ENCODE data around the gene LIN7B.
A peak's percentile ranks its signal among the peaks of the same experiment; 100 is the strongest.
"Not testable (repeated sequence)": the region's sequence is repeated elsewhere in the genome, so short reads cannot be mapped to it uniquely, and the experiment has no call there.

LIN7B gene

GRCh38 chr19:49142866-49143335 is 28.7 kb downstream of the LIN7B start:
- peak; percentile 37 for DNase-seq (ENCODE audit: low read depth, low spot score)

- peak; percentile 61 for DNase-seq (ENCODE audit: low read depth, low spot score)
Measured at GRCh38 chr19:49145573-49146407, 31.6 kb downstream of the LIN7B start.

- not testable (repeated sequence) for DNase-seq (ENCODE audit: low read depth, low spot score)
Measured at GRCh38 chr19:49146408-49146770, 32.2 kb downstream of the LIN7B start.

GRCh38 chr19:49148044-49148682 is 34.0 kb downstream of the LIN7B start:
- DNase-seq (ENCODE audit: low read depth, low spot score): no peak

GRCh38 chr19:49148784-49149651 is 34.8 kb downstream of the LIN7B start:
- DNase-seq (ENCODE audit: low read depth, low spot score): peak; percentile 69

- no peak for DNase-seq (ENCODE audit: low read depth, low spot score)
Measured at GRCh38 chr19:49149652-49150105, 35.5 kb downstream of the LIN7B start.

- no peak for DNase-seq (ENCODE audit: low read depth, low spot score)
Measured at GRCh38 chr19:49150106-49150943, 36.2 kb downstream of the LIN7B start.

- DNase-seq (ENCODE audit: low read depth, low spot score): no peak
Measured at GRCh38 chr19:49150944-49151243, 36.7 kb downstream of the LIN7B start.

GRCh38 chr19:49151267-49152118 is 37.3 kb downstream of the LIN7B start:
- DNase-seq (ENCODE audit: low read depth, low spot score): no peak

- DNase-seq (ENCODE audit: low read depth, low spot score): no peak
Measured at GRCh38 chr19:49152119-49152550, 38.0 kb downstream of the LIN7B start.

- DNase-seq (ENCODE audit: low read depth, low spot score): no peak
Measured at GRCh38 chr19:49153167-49153809, 39.1 kb downstream of the LIN7B start.

GRCh38 chr19:49154279-49154678 is 40.1 kb downstream of the LIN7B start:
- no peak for DNase-seq (ENCODE audit: low read depth, low spot score)

GRCh38 chr19:49155005-49155819 is 41.0 kb downstream of the LIN7B start, which contains the start of gene HRC:
TSS of gene HRC (minus strand) at chr19:49155396. CDS start at chr19:49155237, 159 bp downstream.
- no peak for DNase-seq (ENCODE audit: low read depth, low spot score)

- no peak for DNase-seq (ENCODE audit: low read depth, low spot score)
Measured at GRCh38 chr19:49155820-49156346, 41.7 kb downstream of the LIN7B start.

- no peak for DNase-seq (ENCODE audit: low read depth, low spot score)
Measured at GRCh38 chr19:49157445-49158224, 43.5 kb downstream of the LIN7B start, which contains the start of gene TRPM4. TSS of gene TRPM4 (plus strand) at chr19:49157792. CDS start at chr19:49157867, 75 bp downstream.

- no peak for DNase-seq (ENCODE audit: low read depth, low spot score)
Measured at GRCh38 chr19:49160450-49161189, 46.5 kb downstream of the LIN7B start.

- DNase-seq (ENCODE audit: low read depth, low spot score): no peak
Measured at GRCh38 chr19:49161987-49162386, 47.8 kb downstream of the LIN7B start.
